ENCODE data around the gene TSKU.

Gene TSKU

GRCh38 chr11:76750067-76750466 is 33.1 kb upstream of the TSKU start:
- no peak overlapping the region for H3K4me3 ChIP-seq (ENCODE audit: low read length)
- DNase-seq (ENCODE audit: low read depth, low spot score) = no peak

- DNase-seq (ENCODE audit: low read depth, low spot score) = no peak
- no peak overlapping the region for H3K4me3 ChIP-seq (ENCODE audit: low read length)
These were observed 32.4 kb upstream of the TSKU start for GRCh38 chr11:76750746-76751145.

- H3K4me3 ChIP-seq (ENCODE audit: low read length) = no peak overlapping the region
- no peak for DNase-seq (ENCODE audit: low read depth, low spot score)
These were observed 30.6 kb upstream of the TSKU start for GRCh38 chr11:76752321-76753143.

GRCh38 chr11:76753449-76753848 is 29.7 kb upstream of the TSKU start:
- DNase-seq (ENCODE audit: low read depth, low spot score) = no peak
- H3K4me3 ChIP-seq (ENCODE audit: low read length) = no peak overlapping the region

GRCh38 chr11:76753950-76754349 is 29.2 kb upstream of the TSKU start:
- DNase-seq (ENCODE audit: low read depth, low spot score) = no peak
- H3K4me3 ChIP-seq (ENCODE audit: low read length) = no peak overlapping the region

GRCh38 chr11:76756341-76756741 is 26.8 kb upstream of the TSKU start:
- no peak overlapping the region for H3K4me3 ChIP-seq (ENCODE audit: low read length)
- DNase-seq (ENCODE audit: low read depth, low spot score) = no peak

GRCh38 chr11:76758311-76758710 is 24.8 kb upstream of the TSKU start:
- no peak overlapping the region for H3K4me3 ChIP-seq (ENCODE audit: low read length)
- DNase-seq (ENCODE audit: low read depth, low spot score) = no peak

- no peak for DNase-seq (ENCODE audit: low read depth, low spot score)
- no peak overlapping the region for H3K4me3 ChIP-seq (ENCODE audit: low read length)
These were observed 24.1 kb upstream of the TSKU start for GRCh38 chr11:76759092-76759491.

- no peak for DNase-seq (ENCODE audit: low read depth, low spot score)
- H3K4me3 ChIP-seq (ENCODE audit: low read length) = no peak overlapping the region
These were observed 23.6 kb upstream of the TSKU start for GRCh38 chr11:76759517-76759916.

- DNase-seq (ENCODE audit: low read depth, low spot score) = no peak
- H3K4me3 ChIP-seq (ENCODE audit: low read length) = no peak overlapping the region
These were observed 22.9 kb upstream of the TSKU start for GRCh38 chr11:76760236-76760635.

GRCh38 chr11:76761718-76762355 is 21.3 kb upstream of the TSKU start:
- H3K4me3 ChIP-seq (ENCODE audit: low read length) = no peak overlapping the region

GRCh38 chr11:76762356-76762752 is 20.8 kb upstream of the TSKU start:
- H3K4me3 ChIP-seq (ENCODE audit: low read length) = no peak overlapping the region
- DNase-seq (ENCODE audit: low read depth, low spot score) = no peak

More at GRCh38 chr11:76761718-76762355, 21.3 kb upstream of the TSKU start:
- no peak for DNase-seq (ENCODE audit: low read depth, low spot score)

GRCh38 chr11:76762867-76763572 is 20.1 kb upstream of the TSKU start:
- H3K4me3 ChIP-seq (ENCODE audit: low read length) = no peak overlapping the region
- no peak for DNase-seq (ENCODE audit: low read depth, low spot score)

GRCh38 chr11:76763573-76764346 is 19.4 kb upstream of the TSKU start:
- DNase-seq (ENCODE audit: low read depth, low spot score) = no peak
- H3K4me3 ChIP-seq (ENCODE audit: low read length) = no peak overlapping the region

GRCh38 chr11:76764941-76765665 is 18.1 kb upstream of the TSKU start:
- no peak for DNase-seq (ENCODE audit: low read depth, low spot score)
- no peak overlapping the region for H3K4me3 ChIP-seq (ENCODE audit: low read length)

- no peak for DNase-seq (ENCODE audit: low read depth, low spot score)
These were observed 17.2 kb upstream of the TSKU start for GRCh38 chr11:76765863-76766350.

GRCh38 chr11:76766521-76766920 is 16.6 kb upstream of the TSKU start:
- no peak for DNase-seq (ENCODE audit: low read depth, low spot score)
- no peak overlapping the region for H3K4me3 ChIP-seq (ENCODE audit: low read length)

More at GRCh38 chr11:76765863-76766350, 17.2 kb upstream of the TSKU start:
- no peak overlapping the region for H3K4me3 ChIP-seq (ENCODE audit: low read length)

- no peak overlapping the region for H3K4me3 ChIP-seq (ENCODE audit: low read length)
- DNase-seq (ENCODE audit: low read depth, low spot score) = no peak
These were observed 15.5 kb upstream of the TSKU start for GRCh38 chr11:76767659-76768058.

Data from Jurkat, Clone E6-1 (cell line).